Thyroid gland (tissue), 4 donors: ENCODE results near the gene SLC24A1.

ENCODE experiments used
- POLR2A ChIP-seq, 2 donors: fragments of 450-650 bp; IDR thresholded peaks; one replicate each; pipeline ENCODE4 v1.6.1; 2017; ENCODE audit warnings: antibody characterized with exemption in 2 of 2, mild to moderate bottlenecking in 2 of 2, moderate library complexity in 1 of 2
- TF ChIP-seq, protein P1 (sequence below), 6 experiments: fragments of 200-600 bp in 3 of 6; fragments of 450-650 bp in 3 of 6; sonication (generic) in 3 of 6; IDR thresholded peaks; one replicate each; pipeline ENCODE4 v1.5.1; 2016 to 2019; ENCODE audit warnings: antibody characterized with exemption in 6 of 6, mild to moderate bottlenecking in 2 of 6, inconsistent platforms in 1 of 6, moderate library complexity in 1 of 6

DNA sequence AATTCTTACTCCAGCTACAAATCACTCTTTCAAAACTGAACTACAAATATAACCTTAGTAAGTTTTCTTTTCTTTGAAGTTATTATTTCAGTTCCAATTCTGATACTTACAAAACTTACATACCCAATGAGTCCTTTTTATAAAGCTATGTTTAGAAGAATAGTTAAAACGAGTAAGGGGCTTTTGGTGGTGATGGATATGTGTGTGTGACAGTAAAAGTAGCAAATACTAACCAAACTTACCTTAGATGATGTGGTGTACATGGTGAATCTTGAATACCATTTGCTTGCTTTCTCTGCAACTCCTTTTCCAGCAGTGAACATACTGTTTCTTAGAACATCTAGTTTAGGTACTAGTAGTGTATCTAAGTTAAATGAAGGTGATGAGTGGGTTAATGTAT lies 68.4 kb downstream of the SLC24A1 start:
- TF ChIP-seq, protein P1, sequence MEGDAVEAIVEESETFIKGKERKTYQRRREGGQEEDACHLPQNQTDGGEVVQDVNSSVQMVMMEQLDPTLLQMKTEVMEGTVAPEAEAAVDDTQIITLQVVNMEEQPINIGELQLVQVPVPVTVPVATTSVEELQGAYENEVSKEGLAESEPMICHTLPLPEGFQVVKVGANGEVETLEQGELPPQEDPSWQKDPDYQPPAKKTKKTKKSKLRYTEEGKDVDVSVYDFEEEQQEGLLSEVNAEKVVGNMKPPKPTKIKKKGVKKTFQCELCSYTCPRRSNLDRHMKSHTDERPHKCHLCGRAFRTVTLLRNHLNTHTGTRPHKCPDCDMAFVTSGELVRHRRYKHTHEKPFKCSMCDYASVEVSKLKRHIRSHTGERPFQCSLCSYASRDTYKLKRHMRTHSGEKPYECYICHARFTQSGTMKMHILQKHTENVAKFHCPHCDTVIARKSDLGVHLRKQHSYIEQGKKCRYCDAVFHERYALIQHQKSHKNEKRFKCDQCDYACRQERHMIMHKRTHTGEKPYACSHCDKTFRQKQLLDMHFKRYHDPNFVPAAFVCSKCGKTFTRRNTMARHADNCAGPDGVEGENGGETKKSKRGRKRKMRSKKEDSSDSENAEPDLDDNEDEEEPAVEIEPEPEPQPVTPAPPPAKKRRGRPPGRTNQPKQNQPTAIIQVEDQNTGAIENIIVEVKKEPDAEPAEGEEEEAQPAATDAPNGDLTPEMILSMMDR (IDR thresholded peaks at IDR 0.05), result no peak
- no peak for TF ChIP-seq POLR2A (IDR thresholded peaks at IDR 0.05)
